CD14-positive monocyte (primary cell): ENCODE results near the gene TAF5. TPM values are rescaled to one million over a fixed set of nuclear protein-coding genes. Genes with fewer than 3 reads are reported as not detected.
"Not testable (repeated sequence)": the region's sequence is repeated elsewhere in the genome, so short reads cannot be mapped to it uniquely, and the experiment has no call there.

Experiments
- DNase-seq, 3 donors: peaks; one replicate each; pipeline ENCODE4 v3.0.0-alpha.2; 2011 to 2022
- H2AFZ ChIP-seq: 2 replicates; pipeline ENCODE4 v1.6.0; 2012; ENCODE audit warnings: mild to moderate bottlenecking, low read depth, low read length, inconsistent platforms; ENCODE audit not compliant: insufficient read depth, poor library complexity, severe bottlenecking
- H3K27ac ChIP-seq, 2 donors: 1 replicate in 1 of 2; 2 replicates in 1 of 2; pipeline ENCODE4 v1.5.1; 2012 to 2013; ENCODE audit warnings: low read length in 2 of 2, control low read depth in 1 of 2, inconsistent platforms in 1 of 2, low read depth in 1 of 2, mild to moderate bottlenecking in 1 of 2
- H3K27me3 ChIP-seq, 2 donors: one replicate each; pipeline versions ENCODE4 v1.6.0 to v1.6.1; 2011 to 2013; ENCODE audit warnings: low read length in 2 of 2; ENCODE audit not compliant: control insufficient read depth in 2 of 2, insufficient read depth in 2 of 2
- H3K36me3 ChIP-seq, 2 donors: replicated peaks in 1 of 2; 1 replicate in 1 of 2; 2 replicates in 1 of 2; pipeline versions ENCODE4 v1.5.1 to v1.6.1; 2012 to 2013; ENCODE audit warnings: low read length in 2 of 2, control low read depth in 1 of 2, inconsistent platforms in 1 of 2, mild to moderate bottlenecking in 1 of 2; ENCODE audit not compliant: insufficient read depth in 2 of 2, control insufficient read depth in 1 of 2
- H3K4me1 ChIP-seq, 2 donors: 1 replicate in 1 of 2; 2 replicates in 1 of 2; pipeline versions ENCODE4 v1.5.1 to v1.6.1; 2012 to 2013; ENCODE audit warnings: low read length in 2 of 2, control low read depth in 1 of 2, inconsistent platforms in 1 of 2, mild to moderate bottlenecking in 1 of 2, moderate library complexity in 1 of 2; ENCODE audit not compliant: insufficient read depth in 2 of 2, control insufficient read depth in 1 of 2
- H3K4me2 ChIP-seq: replicated peaks from 2 replicates; pipeline ENCODE3; 2012; ENCODE audit warnings: low read length, moderate library complexity, mild to moderate bottlenecking; ENCODE audit not compliant: poor library complexity, severe bottlenecking; ENCODE audit errors: extremely low read depth
- H3K4me3 ChIP-seq, 3 experiments: fragments of 200-600 bp in 1 of 3; sonication (generic) in 1 of 3; replicated peaks in 1 of 3; 1 replicate in 2 of 3; 2 replicates in 1 of 3; pipeline ENCODE4 v1.5.1; 2011 to 2013; ENCODE audit warnings: low read length in 3 of 3, mild to moderate bottlenecking in 3 of 3, control low read depth in 2 of 3, low read depth in 2 of 3, inconsistent platforms in 1 of 3, moderate library complexity in 1 of 3
- H3K79me2 ChIP-seq: 2 replicates; pipeline ENCODE4 v1.6.0; 2012; ENCODE audit warnings: mild to moderate bottlenecking, control low read depth, inconsistent platforms, low read length, moderate library complexity; ENCODE audit not compliant: insufficient read depth
- H3K9ac ChIP-seq: 2 replicates; pipeline ENCODE4 v1.6.0; 2017; ENCODE audit warnings: low read length, mild to moderate bottlenecking; ENCODE audit not compliant: insufficient read depth, poor library complexity, severe bottlenecking
- H3K9me3 ChIP-seq, 2 donors: replicated peaks in 1 of 2; 1 replicate in 1 of 2; 2 replicates in 1 of 2; pipeline versions ENCODE4 v1.5.1 to v1.6.1; 2012 to 2013; ENCODE audit warnings: low read length in 2 of 2, control low read depth in 1 of 2; ENCODE audit not compliant: control insufficient read depth in 1 of 2, insufficient read depth in 1 of 2
- H4K20me1 ChIP-seq: 2 replicates; pipeline ENCODE4 v1.6.0; 2012; ENCODE audit warnings: mild to moderate bottlenecking, low read length, control low read depth, moderate library complexity; ENCODE audit not compliant: insufficient read depth
- H3K27ac Mint-ChIP-seq, 7 donors: one replicate each; pipeline ENCODE4 v1.8.0; 2020; ENCODE audit warnings: mild to moderate bottlenecking in 7 of 7, mixed read lengths in 7 of 7, moderate library complexity in 6 of 7, inconsistent platforms in 2 of 7
- H3K27me3 Mint-ChIP-seq, 3 donors: one replicate each; pipeline ENCODE4 v1.8.0; 2021 to 2022; ENCODE audit warnings: low read depth in 3 of 3, mild to moderate bottlenecking in 3 of 3, mixed read lengths in 3 of 3, moderate library complexity in 3 of 3, inconsistent platforms in 1 of 3
- H3K36me3 Mint-ChIP-seq, 2 donors: one replicate each; pipeline ENCODE4 v1.8.0; 2020; ENCODE audit warnings: mixed read lengths in 2 of 2, inconsistent platforms in 1 of 2, mild to moderate bottlenecking in 1 of 2
- H3K4me1 Mint-ChIP-seq: one replicate; pipeline ENCODE4 v1.8.0; 2020; ENCODE audit warnings: mild to moderate bottlenecking, mixed read lengths
- H3K4me3 Mint-ChIP-seq, 2 donors: one replicate each; pipeline ENCODE4 v1.8.0; 2020; ENCODE audit warnings: mild to moderate bottlenecking in 2 of 2, mixed read lengths in 2 of 2, moderate library complexity in 1 of 2
- H3K9me3 Mint-ChIP-seq, 7 donors: one replicate each; pipeline ENCODE4 v1.8.0; 2020 to 2022; ENCODE audit warnings: mixed read lengths in 7 of 7, mild to moderate bottlenecking in 6 of 7, moderate library complexity in 6 of 7, inconsistent platforms in 2 of 7
- WGBS: methylation state at CpG from one replicate; pipeline ENCODE4 v1.1.5; 2013; ENCODE audit warnings: missing lambda C conversion rate; ENCODE audit not compliant: insufficient coverage; 5-methylcytosine and 5-hydroxymethylcytosine counted together
- intact Hi-C, 2 donors: fragments of 100-400 bp; cut with micrococcal nuclease; formaldehyde crosslinking; loops; one replicate each; pipeline versions ENCODE4 v1.15.0 to v1.15.1; 2023
- polyA plus RNA-seq, 3 donors: library from polyadenylated mRNA; depleted of rRNA in 1 of 3; unstranded in 2 of 3; stranded (reverse) in 1 of 3; fragments of 300-500 nt in 2 of 3; fragments of >200 nt in 1 of 3; fragmentation: Illumina TruSeq in 2 of 3; gene quantifications; 1 replicate in 2 of 3; 2 replicates in 1 of 3; pipeline ENCODE4 v1.2.3, GENCODE V29; 2012 to 2021
- TF ChIP-seq, protein P1 (sequence below): fragments of 200-600 bp; IDR thresholded peaks from one replicate; pipeline ENCODE4 v1.8.0; 2022; ENCODE audit warnings: antibody characterized with exemption, mild to moderate bottlenecking

The TAF5 gene
- polyA plus RNA-seq, 3 donors, result 1.0 to 2.4 (median 2.4) TPM

DNA sequence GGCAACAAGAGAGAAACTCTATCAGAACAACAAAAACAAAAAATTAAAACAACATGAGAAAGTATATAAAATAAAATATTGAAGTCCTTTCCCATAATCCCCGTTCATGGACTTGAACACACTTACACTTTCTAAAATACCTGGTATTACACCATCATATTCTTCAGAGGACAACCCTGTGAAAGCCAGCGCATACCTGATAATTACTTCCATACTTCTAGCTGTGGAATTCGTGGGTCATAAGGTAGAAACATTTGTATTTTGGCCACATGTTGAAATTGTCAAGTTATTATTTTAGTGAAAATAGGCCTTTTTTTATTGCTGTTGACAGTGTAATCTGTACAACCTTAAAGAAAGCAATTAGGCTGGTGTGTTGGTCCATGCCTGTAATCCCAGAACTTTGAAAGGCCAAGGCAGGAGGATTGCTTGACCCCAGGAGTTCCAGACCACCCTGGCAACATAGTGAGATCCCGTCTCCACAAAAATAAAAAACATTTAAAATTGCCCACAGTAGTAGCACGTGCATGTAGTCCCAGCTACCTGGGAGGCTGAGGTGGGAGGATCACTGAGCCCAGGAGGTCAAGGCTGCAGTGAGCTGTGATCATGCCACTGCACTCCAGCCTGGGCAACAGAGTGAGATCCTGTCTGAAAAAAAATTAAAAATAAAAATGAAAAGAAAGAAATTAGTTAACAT, 11.7 kb upstream of the TAF5 start:
- no peaks in the 10 kb centered on the region for H4K20me1 ChIP-seq
- no peak for DNase-seq
- no CpG with 5 or more reads among the region's 5 CpGs for WGBS
- no peak overlapping the region for H3K4me2 ChIP-seq
- no peaks in the 10 kb centered on the region for H3K27me3 ChIP-seq
- TF ChIP-seq, protein P1, sequence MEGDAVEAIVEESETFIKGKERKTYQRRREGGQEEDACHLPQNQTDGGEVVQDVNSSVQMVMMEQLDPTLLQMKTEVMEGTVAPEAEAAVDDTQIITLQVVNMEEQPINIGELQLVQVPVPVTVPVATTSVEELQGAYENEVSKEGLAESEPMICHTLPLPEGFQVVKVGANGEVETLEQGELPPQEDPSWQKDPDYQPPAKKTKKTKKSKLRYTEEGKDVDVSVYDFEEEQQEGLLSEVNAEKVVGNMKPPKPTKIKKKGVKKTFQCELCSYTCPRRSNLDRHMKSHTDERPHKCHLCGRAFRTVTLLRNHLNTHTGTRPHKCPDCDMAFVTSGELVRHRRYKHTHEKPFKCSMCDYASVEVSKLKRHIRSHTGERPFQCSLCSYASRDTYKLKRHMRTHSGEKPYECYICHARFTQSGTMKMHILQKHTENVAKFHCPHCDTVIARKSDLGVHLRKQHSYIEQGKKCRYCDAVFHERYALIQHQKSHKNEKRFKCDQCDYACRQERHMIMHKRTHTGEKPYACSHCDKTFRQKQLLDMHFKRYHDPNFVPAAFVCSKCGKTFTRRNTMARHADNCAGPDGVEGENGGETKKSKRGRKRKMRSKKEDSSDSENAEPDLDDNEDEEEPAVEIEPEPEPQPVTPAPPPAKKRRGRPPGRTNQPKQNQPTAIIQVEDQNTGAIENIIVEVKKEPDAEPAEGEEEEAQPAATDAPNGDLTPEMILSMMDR, result no peak
- peaks cover 0 to under 1% (median 0%) of the 10 kb centered on the region in 7 donors for H3K9me3 Mint-ChIP-seq
- no peak overlapping the region for H3K27ac Mint-ChIP-seq
- no peak overlapping the region for H3K4me3 Mint-ChIP-seq
- H3K27me3 Mint-ChIP-seq, result peaks cover 0 to 2% (median 0%) of the 10 kb centered on the region in 3 donors
- H2AFZ ChIP-seq, result no peak overlapping the region
- H3K36me3 Mint-ChIP-seq, result no peaks in the 10 kb centered on the region
- H3K27ac ChIP-seq, result no peak overlapping the region
- H3K9me3 ChIP-seq, result no peaks in the 10 kb centered on the region
- no peaks in the 10 kb centered on the region for H3K79me2 ChIP-seq
- H3K4me1 ChIP-seq, result peaks cover 0 to 5% of the 10 kb centered on the region in 2 donors
- intact Hi-C loops, result no loop called here
- H3K4me3 ChIP-seq, result no peak overlapping the region
- peaks cover 4% of the 10 kb centered on the region for H3K4me1 Mint-ChIP-seq
- no peak overlapping the region for H3K9ac ChIP-seq
- no peaks in the 10 kb centered on the region for H3K36me3 ChIP-seq

DNA sequence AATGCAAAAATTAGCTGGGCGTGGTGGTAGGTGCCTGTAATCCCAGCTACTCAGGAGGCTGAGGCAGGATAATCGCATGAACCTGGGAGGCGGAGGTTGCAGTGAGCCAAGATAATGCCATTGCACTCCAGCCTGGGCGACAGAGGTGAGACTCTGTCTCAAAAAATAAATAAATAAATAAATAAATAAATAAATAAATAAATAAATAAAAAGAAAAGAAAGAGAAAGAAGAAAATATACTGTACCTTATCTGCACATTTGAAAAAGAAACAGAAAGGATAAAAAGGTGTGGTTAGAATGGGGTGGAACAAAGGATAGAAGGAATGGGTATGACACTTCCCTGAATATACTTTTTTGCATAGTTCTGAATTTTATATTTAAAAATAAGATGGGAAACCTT, 8.3 kb upstream of the TAF5 start:
- H3K4me3 Mint-ChIP-seq, H3K27me3 Mint-ChIP-seq, H2AFZ ChIP-seq, H3K27ac ChIP-seq, H4K20me1 ChIP-seq, H3K4me1 Mint-ChIP-seq, H3K9me3 Mint-ChIP-seq, DNase-seq, H3K36me3 ChIP-seq, H3K4me2 ChIP-seq, H3K4me3 ChIP-seq, intact Hi-C loops, H3K9me3 ChIP-seq, H3K79me2 ChIP-seq, H3K36me3 Mint-ChIP-seq, H3K9ac ChIP-seq, H3K27ac Mint-ChIP-seq, H3K4me1 ChIP-seq, H3K27me3 ChIP-seq: not testable (repeated sequence)
- 100% methylated on average over 2 of the region's 4 CpGs for whole genome bisulfite sequencing

DNA sequence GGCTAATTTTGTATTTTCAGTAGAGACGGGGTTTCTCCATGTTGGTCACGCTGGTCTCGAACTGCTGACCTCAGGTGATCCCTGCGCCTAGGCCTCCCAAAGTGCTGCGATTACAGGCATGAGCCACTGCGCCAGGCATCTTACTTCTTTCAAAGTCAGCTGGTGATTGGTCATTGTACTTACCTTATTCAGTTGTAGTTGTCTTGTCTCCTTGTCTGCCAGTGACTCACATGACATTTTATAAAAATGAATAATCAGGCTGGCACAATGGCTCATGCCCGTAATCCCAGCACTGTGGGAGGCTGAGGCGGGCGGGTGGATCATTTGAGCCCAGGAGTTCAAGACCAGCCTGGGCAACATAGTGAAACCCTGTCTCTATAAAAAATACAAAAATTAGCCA, 7.0 kb upstream of the TAF5 start:
- H3K36me3 Mint-ChIP-seq, DNase-seq, H3K4me3 ChIP-seq, H3K9me3 ChIP-seq, H3K4me1 Mint-ChIP-seq, H3K4me2 ChIP-seq, H3K4me3 Mint-ChIP-seq, H3K9ac ChIP-seq, H4K20me1 ChIP-seq, H3K27me3 Mint-ChIP-seq, H2AFZ ChIP-seq, H3K27ac ChIP-seq, H3K9me3 Mint-ChIP-seq, H3K4me1 ChIP-seq, intact Hi-C loops, H3K36me3 ChIP-seq, H3K27me3 ChIP-seq, H3K27ac Mint-ChIP-seq, H3K79me2 ChIP-seq: not testable (repeated sequence)
- 96% methylated on average over 4 of the region's 9 CpGs for WGBS
